K562 (cell line): Measurements from ENCODE around the gene AKAP10. TPM values are rescaled to one million over a fixed set of nuclear protein-coding genes. Genes with fewer than 3 reads are reported as not detected.
A peak's percentile ranks its signal among the peaks of the same experiment; 100 is the strongest.

Source experiments
- ARID2 ChIP-seq: fragments of 450-650 bp; IDR thresholded peaks from 2 replicates; pipeline ENCODE4 v1.6.1; 2017; ENCODE audit warnings: antibody characterized with exemption, mild to moderate bottlenecking
- ARID4B ChIP-seq: sonication (generic); formaldehyde crosslinking; IDR thresholded peaks from 2 replicates; pipeline ENCODE4 v1.8.0; 2022; ENCODE audit warnings: mild to moderate bottlenecking, missing genetic modification reagents
- CBX1 ChIP-seq: sonication (generic); IDR thresholded peaks from 2 replicates; pipeline ENCODE4 v1.6.1; 2016; ENCODE audit warnings: antibody characterized with exemption, low read depth, mild to moderate bottlenecking
- CCAR2 ChIP-seq: fragments of 200-400 bp; formaldehyde crosslinking; IDR thresholded peaks from 2 replicates; pipeline ENCODE4 v1.6.1; 2017; ENCODE audit warnings: mild to moderate bottlenecking, low read depth, low read length
- HIVEP1 ChIP-seq: fragments of 250-450 bp; sonication (Bioruptor Pico); IDR thresholded peaks from 2 replicates; pipeline ENCODE4 v1.4.0; 2020; ENCODE audit warnings: mild to moderate bottlenecking
- NUFIP1 ChIP-seq: fragments of 450-650 bp; IDR thresholded peaks from 2 replicates; pipeline ENCODE4 v1.6.1; 2018; ENCODE audit not compliant: partially characterized antibody
- SNRNP70 ChIP-seq: fragments of 200-400 bp; formaldehyde crosslinking; optimal IDR thresholded peaks from 2 replicates; pipeline ENCODE3; 2017; ENCODE audit warnings: low read depth, low read length
- ZNF239 ChIP-seq: fragments of 250-450 bp; sonication (Bioruptor Pico); IDR thresholded peaks from 2 replicates; pipeline ENCODE4 v1.4.0; 2020; ENCODE audit warnings: mild to moderate bottlenecking
- ZNF75A ChIP-seq: fragments of 450-650 bp; formaldehyde crosslinking; IDR thresholded peaks from 2 replicates; pipeline ENCODE4 v1.4.0; 2020; ENCODE audit warnings: mild to moderate bottlenecking
- polyA plus RNA-seq, 8 experiments: library from polyadenylated mRNA; depleted of rRNA in 4 of 8; stranded (reverse) in 5 of 8; unstranded in 3 of 8; fragments of >200 nt; fragmentation: Nextera tagmentation in 2 of 8; fragmentation: Illumina TruSeq in 1 of 8; extraction: Ambion mirVana in 2 of 8; extraction: Trizol in 1 of 8; gene quantifications; 2 replicates each; pipeline versions ENCODE4 v1.2.1 to v1.2.3, GENCODE V29; 2011 to 2014; ENCODE audit warnings: inconsistent platforms in 1 of 8, missing spikeins in 1 of 8
- total RNA-seq, 7 experiments: library from RNA; depleted of rRNA in 6 of 7; stranded (reverse); fragments of >200 nt in 6 of 7; fragmentation: Illumina TruSeq in 2 of 7; extraction: Trizol in 2 of 7; gene quantifications; 2 replicates each; pipeline versions ENCODE4 v1.2.1 to v1.2.3, GENCODE V29; 2011 to 2021; ENCODE audit warnings: low replicate concordance in 1 of 7
- TF ChIP-seq, protein P1 (sequence below): fragments of 250-450 bp; sonication (Bioruptor Pico); IDR thresholded peaks from 2 replicates; pipeline ENCODE4 v1.9.0; 2021; ENCODE audit warnings: mild to moderate bottlenecking
- TF ChIP-seq, protein P2 (sequence below): fragments of 450-650 bp; IDR thresholded peaks from 2 replicates; pipeline ENCODE4 v1.6.1; 2018; ENCODE audit not compliant: partially characterized antibody
- TF ChIP-seq, protein P3 (sequence below), 3 experiments: IDR thresholded peaks in 2 of 3; conservative IDR thresholded peaks in 1 of 3; 2 replicates each; pipeline ENCODE4 v1.5.1; 2011 to 2012; ENCODE audit warnings: low read length in 3 of 3, mild to moderate bottlenecking in 3 of 3, control low read depth in 2 of 3, improper control_type of control experiment in 1 of 3, inconsistent platforms in 1 of 3, low read depth in 1 of 3, mixed read lengths in 1 of 3, moderate library complexity in 1 of 3; ENCODE audit not compliant: insufficient read depth in 2 of 3
- TF ChIP-seq, protein P4 (sequence below), 2 experiments: fragments of 450-650 bp; IDR thresholded peaks; 2 replicates each; pipeline ENCODE4 v1.6.1; 2016
- TF ChIP-seq, protein P5 (sequence below): fragments of 450-650 bp; IDR thresholded peaks from 2 replicates; pipeline ENCODE4 v1.6.1; 2017; ENCODE audit warnings: antibody characterized with exemption

The AKAP10 gene
- total and polyA plus RNA-seq, 9 of the 15 experiments (the other 6 are each of a cell fraction or from before 2014, with no cell fraction given), result 4.0 to 20.3 (median 8.2) TPM

- TF ChIP-seq CCAR2 (no peak), ARID4B (CRISPR knock-in tag) (0 out of 2 replicates have a peak, but pooled peaks have one; percentile 34), ARID2 (no peak), HIVEP1 (CRISPR knock-in tag) (no peak), ZNF239 (no peak), ZNF75A (no peak), SNRNP70 (no peak), CBX1 (no peak), NUFIP1 (no peak)
- TF ChIP-seq, protein P1, sequence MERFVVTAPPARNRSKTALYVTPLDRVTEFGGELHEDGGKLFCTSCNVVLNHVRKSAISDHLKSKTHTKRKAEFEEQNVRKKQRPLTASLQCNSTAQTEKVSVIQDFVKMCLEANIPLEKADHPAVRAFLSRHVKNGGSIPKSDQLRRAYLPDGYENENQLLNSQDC, result no peak
- TF ChIP-seq, protein P2, sequence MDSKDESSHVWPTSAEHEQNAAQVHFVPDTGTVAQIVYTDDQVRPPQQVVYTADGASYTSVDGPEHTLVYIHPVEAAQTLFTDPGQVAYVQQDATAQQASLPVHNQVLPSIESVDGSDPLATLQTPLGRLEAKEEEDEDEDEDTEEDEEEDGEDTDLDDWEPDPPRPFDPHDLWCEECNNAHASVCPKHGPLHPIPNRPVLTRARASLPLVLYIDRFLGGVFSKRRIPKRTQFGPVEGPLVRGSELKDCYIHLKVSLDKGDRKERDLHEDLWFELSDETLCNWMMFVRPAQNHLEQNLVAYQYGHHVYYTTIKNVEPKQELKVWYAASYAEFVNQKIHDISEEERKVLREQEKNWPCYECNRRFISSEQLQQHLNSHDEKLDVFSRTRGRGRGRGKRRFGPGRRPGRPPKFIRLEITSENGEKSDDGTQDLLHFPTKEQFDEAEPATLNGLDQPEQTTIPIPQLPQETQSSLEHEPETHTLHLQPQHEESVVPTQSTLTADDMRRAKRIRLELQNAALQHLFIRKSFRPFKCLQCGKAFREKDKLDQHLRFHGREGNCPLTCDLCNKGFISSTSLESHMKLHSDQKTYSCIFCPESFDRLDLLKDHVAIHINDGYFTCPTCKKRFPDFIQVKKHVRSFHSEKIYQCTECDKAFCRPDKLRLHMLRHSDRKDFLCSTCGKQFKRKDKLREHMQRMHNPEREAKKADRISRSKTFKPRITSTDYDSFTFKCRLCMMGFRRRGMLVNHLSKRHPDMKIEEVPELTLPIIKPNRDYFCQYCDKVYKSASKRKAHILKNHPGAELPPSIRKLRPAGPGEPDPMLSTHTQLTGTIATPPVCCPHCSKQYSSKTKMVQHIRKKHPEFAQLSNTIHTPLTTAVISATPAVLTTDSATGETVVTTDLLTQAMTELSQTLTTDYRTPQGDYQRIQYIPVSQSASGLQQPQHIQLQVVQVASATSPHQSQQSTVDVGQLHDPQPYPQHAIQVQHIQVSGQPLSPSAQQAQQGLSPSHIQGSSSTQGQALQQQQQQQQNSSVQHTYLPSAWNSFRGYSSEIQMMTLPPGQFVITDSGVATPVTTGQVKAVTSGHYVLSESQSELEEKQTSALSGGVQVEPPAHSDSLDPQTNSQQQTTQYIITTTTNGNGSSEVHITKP, result peak; percentile 48
- TF ChIP-seq, protein P3, sequence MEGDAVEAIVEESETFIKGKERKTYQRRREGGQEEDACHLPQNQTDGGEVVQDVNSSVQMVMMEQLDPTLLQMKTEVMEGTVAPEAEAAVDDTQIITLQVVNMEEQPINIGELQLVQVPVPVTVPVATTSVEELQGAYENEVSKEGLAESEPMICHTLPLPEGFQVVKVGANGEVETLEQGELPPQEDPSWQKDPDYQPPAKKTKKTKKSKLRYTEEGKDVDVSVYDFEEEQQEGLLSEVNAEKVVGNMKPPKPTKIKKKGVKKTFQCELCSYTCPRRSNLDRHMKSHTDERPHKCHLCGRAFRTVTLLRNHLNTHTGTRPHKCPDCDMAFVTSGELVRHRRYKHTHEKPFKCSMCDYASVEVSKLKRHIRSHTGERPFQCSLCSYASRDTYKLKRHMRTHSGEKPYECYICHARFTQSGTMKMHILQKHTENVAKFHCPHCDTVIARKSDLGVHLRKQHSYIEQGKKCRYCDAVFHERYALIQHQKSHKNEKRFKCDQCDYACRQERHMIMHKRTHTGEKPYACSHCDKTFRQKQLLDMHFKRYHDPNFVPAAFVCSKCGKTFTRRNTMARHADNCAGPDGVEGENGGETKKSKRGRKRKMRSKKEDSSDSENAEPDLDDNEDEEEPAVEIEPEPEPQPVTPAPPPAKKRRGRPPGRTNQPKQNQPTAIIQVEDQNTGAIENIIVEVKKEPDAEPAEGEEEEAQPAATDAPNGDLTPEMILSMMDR (IDR thresholded peaks at IDR 0.05 in 2 of 3, conservative IDR thresholded peaks at IDR 0.05 in 1 of 3; ENCODE audit: insufficient read depth in 2 of 3, low read depth in 1 of 3, low read length in 3 of 3), result no peak
- TF ChIP-seq, protein P4, sequence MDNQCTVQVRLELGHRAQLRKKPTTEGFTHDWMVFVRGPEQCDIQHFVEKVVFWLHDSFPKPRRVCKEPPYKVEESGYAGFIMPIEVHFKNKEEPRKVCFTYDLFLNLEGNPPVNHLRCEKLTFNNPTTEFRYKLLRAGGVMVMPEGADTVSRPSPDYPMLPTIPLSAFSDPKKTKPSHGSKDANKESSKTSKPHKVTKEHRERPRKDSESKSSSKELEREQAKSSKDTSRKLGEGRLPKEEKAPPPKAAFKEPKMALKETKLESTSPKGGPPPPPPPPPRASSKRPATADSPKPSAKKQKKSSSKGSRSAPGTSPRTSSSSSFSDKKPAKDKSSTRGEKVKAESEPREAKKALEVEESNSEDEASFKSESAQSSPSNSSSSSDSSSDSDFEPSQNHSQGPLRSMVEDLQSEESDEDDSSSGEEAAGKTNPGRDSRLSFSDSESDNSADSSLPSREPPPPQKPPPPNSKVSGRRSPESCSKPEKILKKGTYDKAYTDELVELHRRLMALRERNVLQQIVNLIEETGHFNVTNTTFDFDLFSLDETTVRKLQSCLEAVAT (IDR thresholded peaks at IDR 0.05), result peak in 1 of 2 experiments; percentile 69; a peak in 1 of 4 replicates
- TF ChIP-seq, protein P5, sequence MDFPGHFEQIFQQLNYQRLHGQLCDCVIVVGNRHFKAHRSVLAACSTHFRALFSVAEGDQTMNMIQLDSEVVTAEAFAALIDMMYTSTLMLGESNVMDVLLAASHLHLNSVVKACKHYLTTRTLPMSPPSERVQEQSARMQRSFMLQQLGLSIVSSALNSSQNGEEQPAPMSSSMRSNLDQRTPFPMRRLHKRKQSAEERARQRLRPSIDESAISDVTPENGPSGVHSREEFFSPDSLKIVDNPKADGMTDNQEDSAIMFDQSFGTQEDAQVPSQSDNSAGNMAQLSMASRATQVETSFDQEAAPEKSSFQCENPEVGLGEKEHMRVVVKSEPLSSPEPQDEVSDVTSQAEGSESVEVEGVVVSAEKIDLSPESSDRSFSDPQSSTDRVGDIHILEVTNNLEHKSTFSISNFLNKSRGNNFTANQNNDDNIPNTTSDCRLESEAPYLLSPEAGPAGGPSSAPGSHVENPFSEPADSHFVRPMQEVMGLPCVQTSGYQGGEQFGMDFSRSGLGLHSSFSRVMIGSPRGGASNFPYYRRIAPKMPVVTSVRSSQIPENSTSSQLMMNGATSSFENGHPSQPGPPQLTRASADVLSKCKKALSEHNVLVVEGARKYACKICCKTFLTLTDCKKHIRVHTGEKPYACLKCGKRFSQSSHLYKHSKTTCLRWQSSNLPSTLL, result no peak
Measured at GRCh38 chr17:19978209-19978802, 678 bp upstream of the AKAP10 start (continued).
